NCI-H2029 treated with DMSO at 0.1 percent for 48 hours (cell line): ENCODE data around the gene RNF39.
"Not testable (repeated sequence)": the region's sequence is repeated elsewhere in the genome, so short reads cannot be mapped to it uniquely, and the experiment has no call there.

Source experiments
- DNase-seq: peaks from one replicate; lab custom pipeline; 2025; lab: John Stamatoyannopoulos, UW

RNF39 gene

DNA sequence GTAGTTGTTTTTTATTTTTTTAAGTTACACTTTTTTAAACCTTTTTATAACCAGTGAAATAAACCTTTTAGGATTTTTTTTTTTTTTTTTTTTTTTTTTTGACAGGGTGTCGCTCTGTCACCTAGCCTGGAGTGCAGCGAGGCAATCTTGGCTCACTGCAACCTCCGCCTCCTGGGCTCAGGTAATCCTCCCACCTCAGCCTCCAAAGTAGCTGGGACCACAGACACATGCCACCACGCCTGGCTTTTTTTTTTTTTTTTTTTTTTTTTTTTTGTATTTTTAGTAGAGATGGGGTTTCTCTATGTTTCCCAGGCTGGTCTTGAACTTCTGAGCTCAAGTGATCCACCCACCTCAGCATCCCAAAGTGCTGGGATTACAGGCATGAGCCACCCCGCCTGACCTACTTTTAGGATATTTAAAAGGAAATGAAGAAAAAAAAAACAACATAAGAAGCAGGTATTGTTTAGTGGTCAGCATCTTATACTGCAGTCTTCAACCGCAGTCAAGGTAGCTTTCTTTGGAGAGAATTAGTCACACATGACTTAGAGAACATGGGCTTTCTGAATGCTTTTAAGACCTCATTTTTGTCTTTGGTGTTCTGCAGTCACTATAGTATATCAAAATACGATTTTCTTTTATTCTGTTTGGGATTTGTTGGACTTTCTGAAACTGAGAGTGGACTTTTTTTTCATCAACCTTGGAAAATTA is 12.9 kb downstream of the RNF39 start:
- DNase-seq: no peak

DNA sequence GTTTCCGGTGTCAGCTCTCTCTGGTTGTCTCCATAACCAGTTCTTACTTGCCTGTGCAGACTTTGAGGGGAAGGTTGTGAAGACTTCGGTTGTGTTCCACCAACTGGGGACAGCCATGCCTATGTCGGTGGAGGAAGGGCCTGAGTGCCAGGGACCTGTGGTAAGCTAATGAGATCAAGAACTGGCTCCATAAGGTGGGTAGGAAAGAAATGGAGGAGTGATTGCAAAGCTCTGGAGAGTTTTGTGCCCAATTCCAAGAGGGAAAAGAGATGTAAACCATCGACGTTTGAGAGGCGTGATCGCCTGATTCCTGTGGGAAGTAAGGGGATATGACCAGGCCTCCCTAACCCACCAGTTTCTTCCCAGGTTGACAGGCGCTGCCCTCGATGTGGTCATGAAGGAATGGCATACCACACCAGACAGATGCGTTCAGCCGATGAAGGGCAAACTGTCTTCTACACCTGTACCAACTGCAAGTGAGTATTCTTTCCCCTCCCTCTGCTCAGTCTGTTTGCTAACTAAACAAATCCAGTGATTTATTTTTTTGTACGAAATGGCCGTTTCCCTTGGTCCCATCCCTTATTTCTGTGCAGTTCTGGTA is 13.6 kb downstream of the RNF39 start:
- DNase-seq: no peak

GRCh38 chr6:30061092-30061857 is 14.3 kb downstream of the RNF39 start, which contains the start of gene POLR1H:
POLR1H (plus strand) TSS chr6:30061265; CDS start chr6:30061525, 260 bp downstream.
- peak; percentile 86 for DNase-seq

DNA sequence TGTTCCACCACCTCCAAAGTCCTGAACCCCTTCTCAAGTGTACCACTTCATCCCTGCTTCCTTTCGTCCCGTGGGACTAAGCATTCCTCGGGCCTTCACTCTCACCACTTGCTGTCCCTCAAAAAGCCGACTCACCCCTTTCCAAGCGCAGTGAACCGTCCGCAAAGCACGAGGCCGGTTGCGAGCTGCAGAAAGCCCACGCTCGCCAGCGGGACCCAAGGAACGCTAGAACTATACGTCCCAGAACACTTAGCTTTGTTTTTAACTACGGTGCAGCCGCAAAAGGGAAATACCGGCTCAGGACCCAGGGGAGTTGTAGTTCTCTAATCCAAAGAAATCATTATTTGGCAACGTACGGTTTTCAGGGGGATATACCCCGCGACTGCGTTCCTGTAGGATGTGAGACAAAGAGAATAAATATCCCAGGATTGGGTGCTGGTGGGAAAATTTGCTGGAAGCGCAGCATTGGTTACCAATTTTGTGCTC is 14.9 kb downstream of the RNF39 start:
- no peak for DNase-seq

GRCh38 chr6:30055513-30055912 is 20.1 kb downstream of the RNF39 start:
- no peak for DNase-seq

DNA sequence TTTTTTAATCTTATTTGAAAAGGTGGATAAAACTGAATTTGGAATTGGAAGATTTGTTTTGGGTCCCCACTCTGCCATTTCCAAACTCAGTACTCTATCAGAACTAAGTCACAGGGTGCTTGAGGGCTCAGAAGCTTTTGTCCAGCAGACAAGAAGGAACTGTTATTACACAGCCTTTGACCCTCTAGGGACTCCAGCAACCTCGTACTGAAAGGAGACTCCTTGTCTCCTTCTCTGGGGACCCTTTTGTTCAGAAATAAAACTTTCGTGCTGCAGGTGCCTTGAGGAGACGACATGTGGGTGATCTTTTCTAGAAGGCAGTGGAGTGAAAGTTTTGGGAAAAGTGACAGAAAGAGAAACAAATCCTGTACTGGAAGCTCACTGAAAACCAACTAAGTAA is 21.9 kb downstream of the RNF39 start:
- DNase-seq: no peak

DNA sequence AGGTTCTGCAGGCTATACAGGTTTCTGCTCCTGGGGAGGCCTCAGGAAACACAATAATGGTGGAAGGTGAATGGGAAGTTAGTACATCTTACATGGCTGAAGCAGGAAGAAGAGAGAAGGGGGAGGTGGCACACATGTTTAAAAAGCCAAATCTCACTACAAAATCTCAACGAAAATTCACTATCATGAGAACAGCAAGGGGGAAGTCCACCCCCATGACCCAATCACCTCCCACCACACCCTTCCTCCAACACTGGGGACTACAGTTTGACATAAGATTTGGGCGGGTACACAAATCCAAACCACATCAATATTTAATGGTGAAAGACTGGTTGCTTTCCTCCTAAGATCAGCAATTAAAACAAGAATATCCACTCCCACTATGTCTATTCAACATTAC is 28.3 kb downstream of the RNF39 start:
- no peak for DNase-seq

DNA sequence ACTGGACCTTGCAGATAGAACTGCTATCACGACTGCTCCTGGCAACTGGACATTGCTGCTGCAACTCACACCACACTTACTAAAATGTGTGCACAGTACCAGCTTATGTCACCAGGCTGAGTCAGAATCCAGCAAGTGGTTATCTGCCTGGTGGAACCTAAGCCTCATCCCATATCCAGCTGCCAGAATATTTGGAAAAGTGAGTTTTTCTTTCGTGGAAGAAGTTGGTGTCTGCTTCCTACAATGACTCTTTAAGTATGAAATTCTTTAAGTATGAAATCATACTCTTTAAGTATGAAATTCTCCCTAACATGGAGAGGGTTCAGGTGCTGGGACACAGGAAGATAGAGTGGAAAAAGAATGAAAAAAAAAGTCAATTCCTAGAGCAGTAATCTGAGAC is 30.9 kb downstream of the RNF39 start:
- no peak for DNase-seq

- DNase-seq: no peak
These were observed 31.8 kb downstream of the RNF39 start for GRCh38 chr6:30043744-30044143.

DNA sequence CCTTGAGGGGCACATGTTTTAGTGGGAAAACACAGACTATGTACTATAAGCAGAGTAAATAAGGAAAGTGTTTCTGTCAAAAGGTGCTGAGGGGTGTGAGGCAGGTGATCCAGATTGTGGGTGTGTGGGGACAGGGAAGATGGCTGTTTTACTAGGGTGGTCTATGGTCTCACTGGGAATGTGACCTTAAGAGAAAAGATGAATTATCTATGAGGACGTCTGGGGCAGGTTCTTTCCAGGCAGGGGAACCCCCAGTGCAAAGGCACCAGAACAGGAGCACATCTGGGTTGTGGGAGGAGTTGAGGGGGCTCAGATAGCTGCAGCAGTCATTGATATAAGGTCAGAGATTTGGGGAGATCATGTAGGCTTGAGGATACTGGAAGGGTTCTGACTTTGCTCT is 32.7 kb downstream of the RNF39 start:
- DNase-seq: no peak

GRCh38 chr6:30042476-30042875 is 33.1 kb downstream of the RNF39 start:
- no peak for DNase-seq

- no peak for DNase-seq
These were observed 33.7 kb downstream of the RNF39 start for GRCh38 chr6:30041821-30042220.

DNA sequence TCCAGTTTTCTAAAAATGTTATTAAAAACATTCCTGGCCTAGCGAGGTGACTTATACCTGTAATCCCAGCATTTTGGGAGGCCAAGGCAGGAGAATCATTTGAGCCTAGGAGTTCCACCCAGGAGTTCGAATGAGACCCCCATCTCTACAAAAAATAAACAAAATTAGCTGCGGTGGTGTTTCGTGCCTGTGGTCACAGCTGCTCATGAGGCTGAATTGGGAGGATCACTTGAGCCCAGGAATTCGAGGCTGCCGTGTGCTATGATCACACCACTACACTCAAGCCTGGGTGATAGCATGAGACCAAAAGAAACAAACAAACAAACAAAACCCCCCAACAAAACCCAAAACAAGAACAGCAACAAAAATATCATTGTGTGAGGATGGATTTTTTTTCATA is 34.3 kb downstream of the RNF39 start:
- no peak for DNase-seq

DNA sequence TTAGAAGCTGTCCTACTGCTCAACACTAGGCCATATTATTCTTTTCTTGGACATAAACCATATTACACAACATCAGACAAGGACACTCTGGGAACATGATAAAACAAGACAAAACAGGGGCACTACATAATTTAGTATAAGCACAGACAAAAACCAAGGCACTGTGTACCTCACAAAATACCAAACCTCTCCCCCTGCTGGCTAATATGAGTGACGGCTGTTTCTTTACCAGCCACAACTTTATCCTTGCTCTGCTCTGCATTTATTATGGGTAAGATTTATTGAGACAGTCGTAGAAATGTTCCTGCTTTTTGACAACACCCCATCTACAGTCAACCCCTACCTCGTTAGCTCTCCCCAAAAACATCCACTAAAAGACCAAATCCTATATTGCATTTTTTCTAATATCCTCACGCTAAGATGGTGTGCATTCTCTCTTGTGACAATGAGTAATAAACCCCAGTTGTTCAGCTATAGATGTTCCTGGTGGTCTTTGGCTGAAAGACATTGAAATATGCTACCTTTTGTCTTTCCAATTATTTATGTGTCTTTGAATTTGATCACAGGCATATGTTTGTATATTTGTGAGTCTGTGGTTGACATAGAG is 38.3 kb downstream of the RNF39 start:
- no peak for DNase-seq

- DNase-seq: no peak
These were observed 39.8 kb downstream of the RNF39 start for GRCh38 chr6:30035784-30036183.

- DNase-seq: not testable (repeated sequence)
These were observed 42.1 kb downstream of the RNF39 start for GRCh38 chr6:30033440-30033839.

DNA sequence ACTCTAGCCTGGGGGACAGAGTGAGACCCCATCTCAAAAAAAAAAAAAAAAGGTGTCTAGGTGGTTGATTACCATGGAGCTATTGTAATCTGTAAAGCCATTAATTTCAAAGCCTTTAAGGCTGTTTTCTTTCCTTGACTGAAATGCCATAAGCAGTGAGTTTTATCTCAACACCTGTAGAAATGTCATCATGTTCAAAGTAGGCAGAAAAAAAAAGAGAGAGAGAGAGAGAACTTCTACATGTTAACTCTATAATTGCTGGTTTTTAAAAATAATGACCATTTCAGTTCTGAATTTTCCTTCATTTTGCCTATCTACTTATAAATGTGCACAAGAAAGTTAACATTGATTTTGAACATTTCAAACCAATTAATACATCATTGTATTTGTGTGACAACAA is 44.2 kb downstream of the RNF39 start:
- DNase-seq: no peak

GRCh38 chr6:30029588-30029987 is 46.0 kb downstream of the RNF39 start:
- no peak for DNase-seq

- no peak for DNase-seq
These were observed 50.4 kb downstream of the RNF39 start for GRCh38 chr6:30025186-30025585.

GRCh38 chr6:30022712-30023111 is 52.9 kb downstream of the RNF39 start:
- not testable (repeated sequence) for DNase-seq

DNA sequence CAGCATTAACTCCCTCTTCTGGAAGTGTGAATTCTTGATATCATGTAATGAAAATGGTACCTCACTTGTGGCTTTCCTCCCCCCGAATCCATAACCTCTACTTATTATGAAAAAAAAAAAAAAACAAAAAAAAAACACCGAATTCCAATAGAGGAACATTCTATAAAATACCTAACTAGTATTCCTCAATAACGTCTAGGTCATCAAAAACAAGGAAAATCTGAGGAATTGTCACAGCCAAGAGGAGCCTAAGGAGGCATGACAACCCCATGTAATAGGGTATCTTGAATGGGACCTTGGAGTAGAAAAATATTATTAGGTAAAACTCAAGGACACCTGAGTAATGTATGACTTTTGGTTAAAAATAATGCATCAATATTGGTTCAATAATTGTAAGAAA is 53.4 kb downstream of the RNF39 start:
- no peak for DNase-seq

DNA sequence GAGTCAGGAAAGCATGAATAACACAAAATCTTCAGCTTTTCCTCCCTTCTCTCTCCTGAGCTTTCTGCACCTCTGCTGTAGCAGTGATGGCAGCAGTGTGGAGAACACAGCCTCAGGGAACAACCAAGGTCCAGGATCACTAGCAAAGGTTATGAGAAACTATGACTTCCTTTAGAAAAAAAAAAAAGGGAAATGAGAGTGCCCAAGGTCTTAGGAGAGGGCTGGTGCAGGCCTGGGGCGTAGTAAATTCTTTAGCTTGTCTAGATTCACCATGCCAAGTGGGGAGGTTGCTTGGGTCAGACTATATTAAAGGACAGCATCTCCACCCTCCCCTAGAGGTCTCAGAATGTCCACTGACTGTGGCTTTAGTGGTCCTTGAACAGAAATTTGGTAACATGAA is 54.9 kb downstream of the RNF39 start:
- no peak for DNase-seq
